VCaP (cell line): ENCODE measurements around the gene FMO4.
"Not testable (repeated sequence)": the region's sequence is repeated elsewhere in the genome, so short reads cannot be mapped to it uniquely, and the experiment has no call there.

ENCODE experiments used
- H3K27ac ChIP-seq: fragments of 450-650 bp; 2 replicates; pipeline ENCODE4 v1.5.1; 2017
- TF ChIP-seq, protein P1 (sequence below): fragments of 450-650 bp; conservative IDR thresholded peaks from 2 replicates; pipeline ENCODE4 v1.5.1; 2017; ENCODE audit warnings: mild to moderate bottlenecking, moderate library complexity

The FMO4 gene

DNA sequence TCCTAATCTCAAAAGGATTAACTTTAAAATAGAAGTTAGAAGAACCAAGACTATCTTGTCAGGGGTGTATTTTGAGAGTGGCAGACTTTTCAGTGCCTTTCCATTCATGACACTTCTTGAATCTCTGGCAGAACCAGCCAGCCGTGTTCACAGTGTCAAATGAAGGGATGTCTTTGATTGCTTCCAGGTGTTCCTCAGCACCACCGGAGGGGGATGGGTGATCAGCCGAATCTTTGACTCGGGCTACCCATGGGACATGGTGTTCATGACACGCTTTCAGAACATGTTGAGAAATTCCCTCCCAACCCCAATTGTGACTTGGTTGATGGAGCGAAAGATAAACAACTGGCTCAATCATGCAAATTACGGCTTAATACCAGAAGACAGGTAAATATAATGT is 33.4 kb upstream of the FMO4 start:
- TF ChIP-seq, protein P1, sequence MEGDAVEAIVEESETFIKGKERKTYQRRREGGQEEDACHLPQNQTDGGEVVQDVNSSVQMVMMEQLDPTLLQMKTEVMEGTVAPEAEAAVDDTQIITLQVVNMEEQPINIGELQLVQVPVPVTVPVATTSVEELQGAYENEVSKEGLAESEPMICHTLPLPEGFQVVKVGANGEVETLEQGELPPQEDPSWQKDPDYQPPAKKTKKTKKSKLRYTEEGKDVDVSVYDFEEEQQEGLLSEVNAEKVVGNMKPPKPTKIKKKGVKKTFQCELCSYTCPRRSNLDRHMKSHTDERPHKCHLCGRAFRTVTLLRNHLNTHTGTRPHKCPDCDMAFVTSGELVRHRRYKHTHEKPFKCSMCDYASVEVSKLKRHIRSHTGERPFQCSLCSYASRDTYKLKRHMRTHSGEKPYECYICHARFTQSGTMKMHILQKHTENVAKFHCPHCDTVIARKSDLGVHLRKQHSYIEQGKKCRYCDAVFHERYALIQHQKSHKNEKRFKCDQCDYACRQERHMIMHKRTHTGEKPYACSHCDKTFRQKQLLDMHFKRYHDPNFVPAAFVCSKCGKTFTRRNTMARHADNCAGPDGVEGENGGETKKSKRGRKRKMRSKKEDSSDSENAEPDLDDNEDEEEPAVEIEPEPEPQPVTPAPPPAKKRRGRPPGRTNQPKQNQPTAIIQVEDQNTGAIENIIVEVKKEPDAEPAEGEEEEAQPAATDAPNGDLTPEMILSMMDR: no peak
- no peak overlapping the region for H3K27ac ChIP-seq

DNA sequence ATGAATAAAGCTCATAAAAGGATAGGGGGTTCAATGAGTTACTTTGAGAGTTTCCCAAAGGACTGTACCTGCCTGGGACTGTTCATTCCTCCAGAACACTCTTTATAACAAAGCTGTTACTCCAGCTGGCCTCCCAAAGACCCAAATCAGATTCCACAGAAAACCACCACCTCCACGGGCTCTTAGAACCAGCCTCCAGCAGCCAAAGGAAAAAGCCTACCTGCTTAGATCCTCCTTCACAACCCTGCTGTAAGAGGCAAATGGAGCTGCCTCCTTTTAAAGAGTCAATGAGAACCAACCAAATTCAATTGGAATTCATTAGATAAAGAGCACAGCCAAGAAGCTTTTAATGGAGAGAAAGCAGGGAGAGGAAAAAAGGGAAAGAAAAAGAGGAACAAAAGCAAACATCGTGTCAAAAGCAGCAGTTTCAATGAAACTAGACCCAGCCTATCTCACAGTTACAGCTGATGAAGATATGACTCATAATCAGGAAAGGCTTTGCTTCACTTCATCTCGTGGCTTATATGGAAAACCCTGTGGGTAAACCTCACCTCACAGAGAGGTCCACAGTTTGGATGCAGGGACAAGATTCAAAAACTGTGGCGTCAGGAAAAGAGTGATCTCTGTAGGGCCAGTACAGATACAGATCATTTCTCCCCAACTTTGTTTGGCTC is 27.8 kb upstream of the FMO4 start:
- no peak overlapping the region for H3K27ac ChIP-seq
- TF ChIP-seq, protein P1: no peak

DNA sequence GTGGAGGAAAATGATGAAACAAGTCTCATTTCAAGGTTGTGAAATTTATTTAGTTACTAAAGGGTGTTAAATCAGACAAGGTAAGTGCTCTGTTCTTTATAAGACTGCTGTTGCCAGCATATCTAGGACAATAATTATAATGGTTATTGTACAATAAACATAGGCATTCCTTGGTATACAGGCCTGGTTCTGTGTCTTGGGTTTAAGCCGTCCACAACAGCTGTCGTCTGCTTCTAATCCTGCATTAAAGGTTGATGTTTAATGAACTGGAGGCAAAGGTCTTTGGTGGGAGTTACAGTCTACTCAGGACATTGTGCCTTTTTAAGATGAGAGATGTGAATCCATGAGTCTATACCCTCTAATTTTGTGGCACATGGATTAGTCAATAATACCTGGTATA is 23.4 kb upstream of the FMO4 start:
- TF ChIP-seq, protein P1: no peak
- no peak overlapping the region for H3K27ac ChIP-seq

DNA sequence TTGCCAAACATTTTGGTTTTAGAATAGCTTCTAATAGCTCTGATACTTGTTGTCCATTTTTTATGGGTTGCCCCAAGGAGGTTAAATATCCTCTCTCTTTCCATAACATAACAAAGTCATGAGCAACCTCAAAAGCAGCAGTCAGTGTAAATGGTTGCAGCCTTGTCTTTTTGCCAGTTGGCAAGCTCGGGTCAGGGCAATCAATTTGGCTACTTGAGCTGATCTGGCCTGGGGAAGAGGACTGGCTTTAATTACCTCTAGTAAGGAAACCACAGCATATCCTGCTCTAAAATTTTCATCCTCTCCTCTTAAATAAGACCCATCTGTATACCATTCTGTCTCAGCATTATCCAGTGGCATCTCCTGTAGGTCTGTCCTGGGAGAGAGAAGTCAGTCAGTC is 21.2 kb upstream of the FMO4 start:
- TF ChIP-seq, protein P1: no peak
- H3K27ac ChIP-seq: no peak overlapping the region

DNA sequence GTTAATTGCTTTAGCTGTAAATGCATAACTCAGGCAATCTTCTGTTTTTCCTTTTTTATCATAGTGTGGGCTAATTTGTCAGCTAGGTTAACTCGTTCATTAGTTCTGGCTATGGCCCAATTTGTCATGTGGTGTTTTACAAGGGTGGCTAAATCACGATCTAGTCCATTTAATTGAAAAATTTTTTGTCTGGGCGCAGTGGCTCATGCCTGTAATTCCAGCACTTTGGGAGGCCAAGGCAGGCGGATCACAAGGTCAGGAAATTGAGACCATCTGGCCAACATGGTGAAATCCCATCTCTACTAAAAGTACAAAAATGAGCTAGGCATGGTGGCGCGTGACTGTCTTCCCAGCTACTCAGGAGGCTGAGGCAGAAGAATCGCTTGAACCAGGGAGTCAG is 18.6 kb upstream of the FMO4 start:
- H3K27ac ChIP-seq: not testable (repeated sequence)

DNA sequence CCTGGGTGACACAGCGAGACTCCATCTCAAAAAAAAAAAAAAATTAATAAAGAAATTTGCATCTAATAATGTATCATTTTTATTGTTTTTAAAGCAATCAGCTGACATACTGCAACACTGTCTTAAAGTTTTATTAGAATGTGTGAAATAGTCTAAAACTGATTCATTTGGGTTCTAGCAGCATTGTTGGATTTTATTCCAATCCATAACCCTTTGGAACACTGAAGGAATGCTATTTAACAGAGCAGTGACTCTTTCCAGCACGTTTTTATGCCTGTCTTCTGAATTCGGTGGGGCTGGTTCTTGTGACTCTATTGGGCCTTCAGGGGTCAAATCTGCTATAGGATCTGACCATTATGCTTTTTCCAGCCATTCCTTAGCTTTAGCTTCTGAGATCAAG is 18.2 kb upstream of the FMO4 start:
- no peak overlapping the region for H3K27ac ChIP-seq
- TF ChIP-seq, protein P1: no peak

DNA sequence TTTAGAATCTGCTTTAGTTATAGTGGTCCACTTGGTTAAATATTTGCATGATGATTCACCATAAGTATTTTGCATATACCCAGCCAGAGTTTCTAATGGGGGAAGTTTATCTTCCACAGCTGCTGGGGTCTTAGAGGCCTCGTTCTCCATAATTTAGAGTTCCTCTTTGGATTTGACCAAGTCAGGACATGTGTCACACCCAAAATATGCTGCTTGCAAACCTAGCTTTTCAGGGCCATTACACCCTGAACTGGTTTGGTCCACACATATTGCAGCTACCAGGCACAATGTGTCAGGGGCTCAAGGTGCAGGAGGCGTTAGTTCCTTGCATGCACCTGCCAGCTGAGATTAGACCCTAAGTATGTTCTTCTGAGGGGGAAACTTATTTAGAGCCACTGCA is 17.1 kb upstream of the FMO4 start:
- TF ChIP-seq, protein P1: no peak
- H3K27ac ChIP-seq: no peak overlapping the region

DNA sequence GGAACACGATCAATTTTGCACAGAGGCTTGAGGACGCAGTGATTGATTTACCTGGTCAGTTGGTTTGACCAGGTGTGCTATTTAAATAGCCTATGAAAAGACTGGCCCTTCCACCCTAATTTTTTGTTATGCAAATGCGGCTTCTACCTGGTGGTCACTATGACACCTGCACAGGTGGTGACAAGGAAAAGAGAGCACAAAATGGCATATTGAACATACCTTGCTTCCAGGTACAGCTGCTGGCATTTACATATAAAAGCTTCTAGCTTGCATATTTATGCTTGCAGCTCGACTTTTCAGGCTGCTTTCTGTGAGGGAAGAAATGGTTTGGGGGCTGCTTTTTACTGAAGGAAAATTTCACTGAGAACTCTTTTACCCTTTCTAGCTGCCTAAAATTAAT is 15.3 kb upstream of the FMO4 start:
- no peak overlapping the region for H3K27ac ChIP-seq
- TF ChIP-seq, protein P1: no peak
